Transverse colon (tissue), 3 donors: ENCODE measurements around the gene CD40LG.

ENCODE experiments used
- CTCF ChIP-seq, 5 experiments: fragments of 200-600 bp in 3 of 5; fragments of 450-650 bp in 2 of 5; sonication (generic) in 3 of 5; IDR thresholded peaks; 1 replicate in 2 of 5; 2 replicates in 3 of 5; pipeline ENCODE4 v1.5.1; 2016 to 2017; ENCODE audit warnings: antibody characterized with exemption in 5 of 5, inconsistent platforms in 3 of 5, mild to moderate bottlenecking in 2 of 5, moderate library complexity in 1 of 5
- POLR2A ChIP-seq: fragments of 450-650 bp; IDR thresholded peaks from one replicate; pipeline ENCODE4 v1.6.1; 2016; ENCODE audit warnings: antibody characterized with exemption, mild to moderate bottlenecking, moderate library complexity

DNA sequence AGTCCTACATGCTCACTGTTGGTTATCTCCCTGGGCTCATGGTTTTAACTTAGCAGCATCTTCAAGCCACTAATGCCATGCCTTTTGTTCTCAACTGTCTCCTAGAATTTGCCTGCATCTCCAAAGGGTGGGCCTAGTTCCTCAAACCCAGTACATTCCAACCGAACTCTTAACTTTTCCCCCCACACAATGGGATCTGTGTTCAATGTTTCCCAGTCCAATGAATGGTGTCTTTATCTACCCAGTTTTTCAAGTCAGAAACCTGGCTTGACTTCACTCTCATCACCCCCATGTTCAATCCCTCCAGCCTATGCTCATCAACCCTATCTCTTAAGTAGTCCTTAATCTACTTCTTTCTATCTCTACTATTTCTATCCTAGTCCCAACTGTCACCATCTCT is 12.9 kb downstream of the CD40LG start:
- no peak for TF ChIP-seq CTCF (IDR thresholded peaks at IDR 0.05)
- TF ChIP-seq POLR2A, result no peak
